HEK293T (cell line): ENCODE data around the gene PLK4.

ENCODE experiments used
- BHLHE40 ChIP-seq: fragments of 450-650 bp; IDR thresholded peaks from 2 replicates; pipeline ENCODE4 v1.6.1; 2016; ENCODE audit warnings: mild to moderate bottlenecking, moderate library complexity, borderline replicate concordance
- FOXK2 ChIP-seq: fragments of 450-650 bp; IDR thresholded peaks from 2 replicates; pipeline ENCODE4 v1.6.1; 2016; ENCODE audit warnings: mild to moderate bottlenecking
- FOXM1 ChIP-seq: fragments of 450-650 bp; IDR thresholded peaks from 2 replicates; pipeline ENCODE4 v1.6.1; 2017; ENCODE audit warnings: mild to moderate bottlenecking, borderline replicate concordance
- SP1 ChIP-seq: fragments of 450-650 bp; IDR thresholded peaks from 2 replicates; pipeline ENCODE4 v1.6.1; 2017
- TF ChIP-seq, protein P1 (sequence below): fragments of 450-650 bp; IDR thresholded peaks from 2 replicates; pipeline ENCODE4 v1.6.1; 2016

DNA sequence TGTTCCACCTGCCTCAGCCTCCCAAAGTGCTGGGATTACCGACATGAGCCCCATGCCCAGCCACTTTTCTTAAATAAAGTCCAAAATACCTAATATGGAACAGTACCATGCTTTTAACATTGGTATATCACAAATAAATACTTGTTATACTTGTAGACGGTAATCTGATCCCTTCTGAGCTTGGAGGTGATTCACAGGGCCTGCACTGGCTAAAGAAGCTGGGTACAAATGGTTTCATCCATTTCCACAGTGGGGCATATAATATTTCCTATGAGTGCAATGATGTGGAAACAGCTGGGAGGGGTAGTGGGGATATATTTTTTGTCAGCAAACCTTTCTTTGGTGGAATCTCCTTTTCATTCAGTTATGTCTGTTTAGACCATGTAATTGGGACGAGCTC lies 35.8 kb downstream of the PLK4 start:
- TF ChIP-seq SP1 (no peak), BHLHE40 (no peak), FOXM1 (no peak), FOXK2 (no peak)
- TF ChIP-seq, protein P1, sequence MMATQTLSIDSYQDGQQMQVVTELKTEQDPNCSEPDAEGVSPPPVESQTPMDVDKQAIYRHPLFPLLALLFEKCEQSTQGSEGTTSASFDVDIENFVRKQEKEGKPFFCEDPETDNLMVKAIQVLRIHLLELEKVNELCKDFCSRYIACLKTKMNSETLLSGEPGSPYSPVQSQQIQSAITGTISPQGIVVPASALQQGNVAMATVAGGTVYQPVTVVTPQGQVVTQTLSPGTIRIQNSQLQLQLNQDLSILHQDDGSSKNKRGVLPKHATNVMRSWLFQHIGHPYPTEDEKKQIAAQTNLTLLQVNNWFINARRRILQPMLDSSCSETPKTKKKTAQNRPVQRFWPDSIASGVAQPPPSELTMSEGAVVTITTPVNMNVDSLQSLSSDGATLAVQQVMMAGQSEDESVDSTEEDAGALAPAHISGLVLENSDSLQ: no peak
